Stimulated activated CD8-positive, alpha-beta memory T cell treated with anti-CD3 and anti-CD28 coated beads, Interleukin-12 subunit alpha, Interleukin-12 subunit beta, amount 100 ng/mL, for 1 hour (primary cell): ENCODE results near the gene PBX1.
"Not testable (repeated sequence)": the region's sequence is repeated elsewhere in the genome, so short reads cannot be mapped to it uniquely, and the experiment has no call there.

Experiments
- DNase-seq: peaks from one replicate; pipeline ENCODE4 v3.0.0-alpha.2; 2020; ENCODE audit warnings: low read depth

Gene PBX1

DNA sequence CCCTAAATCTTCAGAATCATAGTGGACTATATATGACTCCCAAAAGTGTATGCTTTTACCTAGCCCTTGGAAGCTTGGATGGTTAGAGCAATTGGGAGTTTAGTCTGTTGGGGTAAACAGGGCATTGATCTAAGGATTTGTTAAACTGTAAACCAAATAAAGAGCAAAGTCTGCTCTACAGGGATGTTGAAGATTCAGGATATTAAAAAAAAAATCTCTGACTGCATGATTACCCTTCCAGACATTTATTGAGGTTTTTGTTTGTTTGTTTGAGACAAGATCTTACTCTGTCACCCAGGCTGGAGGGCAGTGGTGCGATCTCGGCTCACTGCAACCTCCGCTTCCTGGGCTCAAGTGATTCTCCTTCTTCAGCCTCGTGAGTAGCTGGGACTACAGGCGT lies 31.6 kb downstream of the PBX1 start:
- no peak for DNase-seq

- no peak for DNase-seq
Measured at GRCh38 chr1:164591858-164592257, 32.9 kb downstream of the PBX1 start.

DNA sequence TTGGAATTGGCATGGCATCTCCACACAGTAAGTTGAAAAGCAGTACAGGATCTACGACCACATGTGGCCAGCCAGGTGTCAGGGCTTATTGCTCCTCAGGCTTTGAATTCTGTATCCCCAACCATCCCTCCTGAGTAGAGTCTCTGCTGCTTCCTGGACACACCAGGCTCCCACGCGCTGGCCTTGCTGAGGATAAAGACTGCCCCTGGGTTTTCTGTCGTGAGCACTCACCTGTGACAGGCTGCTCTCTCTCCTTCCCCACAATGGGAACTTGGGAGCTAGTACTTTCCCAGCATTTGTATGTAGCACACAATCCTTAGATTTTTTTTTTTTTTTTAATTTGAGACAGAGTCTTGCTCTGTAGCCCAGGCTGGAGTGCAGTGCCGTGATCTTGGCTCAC lies 33.6 kb downstream of the PBX1 start:
- DNase-seq, result no peak

GRCh38 chr1:164595212-164595611 lies 36.2 kb downstream of the PBX1 start:
- DNase-seq, result no peak

DNA sequence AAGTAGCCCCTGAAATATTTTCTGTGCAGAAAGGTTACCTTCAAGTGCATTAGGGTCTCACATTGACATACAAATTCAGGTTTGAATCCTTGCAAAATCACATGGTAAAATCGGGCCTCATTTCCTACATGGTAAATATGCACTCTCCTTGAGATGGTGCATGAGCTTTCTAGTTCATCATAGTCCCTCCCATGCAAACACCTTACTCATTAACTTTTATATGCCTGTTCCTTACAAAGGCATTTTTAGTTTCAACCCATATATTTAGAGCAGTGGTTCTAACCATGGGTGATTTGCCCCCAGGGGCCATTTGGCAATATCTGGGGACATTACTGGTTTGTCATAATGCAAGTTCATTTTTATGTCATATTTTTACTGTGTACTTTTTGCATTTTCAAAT lies 37.2 kb downstream of the PBX1 start:
- no peak for DNase-seq

DNA sequence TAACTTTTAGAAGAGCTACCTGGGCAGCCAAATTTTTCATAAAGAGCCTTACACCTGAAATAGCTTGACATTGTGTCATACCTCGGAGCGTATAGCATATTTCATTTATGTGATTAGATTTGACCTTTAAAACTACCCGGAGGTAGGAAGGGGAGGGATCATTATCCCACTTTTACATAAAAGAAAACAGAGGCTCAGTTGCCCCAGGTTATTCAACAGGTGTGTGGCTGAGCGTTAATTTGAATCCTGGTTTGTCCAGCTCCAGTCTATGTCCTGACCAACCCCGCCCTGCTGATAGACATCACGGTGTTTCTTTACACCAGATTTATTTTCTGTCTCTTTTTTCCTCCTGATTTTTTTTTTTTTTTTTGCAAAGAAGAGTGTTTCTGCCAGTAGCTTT lies 39.7 kb downstream of the PBX1 start:
- no peak for DNase-seq

- DNase-seq, result no peak
Measured at GRCh38 chr1:164599272-164599671, 40.3 kb downstream of the PBX1 start.

DNA sequence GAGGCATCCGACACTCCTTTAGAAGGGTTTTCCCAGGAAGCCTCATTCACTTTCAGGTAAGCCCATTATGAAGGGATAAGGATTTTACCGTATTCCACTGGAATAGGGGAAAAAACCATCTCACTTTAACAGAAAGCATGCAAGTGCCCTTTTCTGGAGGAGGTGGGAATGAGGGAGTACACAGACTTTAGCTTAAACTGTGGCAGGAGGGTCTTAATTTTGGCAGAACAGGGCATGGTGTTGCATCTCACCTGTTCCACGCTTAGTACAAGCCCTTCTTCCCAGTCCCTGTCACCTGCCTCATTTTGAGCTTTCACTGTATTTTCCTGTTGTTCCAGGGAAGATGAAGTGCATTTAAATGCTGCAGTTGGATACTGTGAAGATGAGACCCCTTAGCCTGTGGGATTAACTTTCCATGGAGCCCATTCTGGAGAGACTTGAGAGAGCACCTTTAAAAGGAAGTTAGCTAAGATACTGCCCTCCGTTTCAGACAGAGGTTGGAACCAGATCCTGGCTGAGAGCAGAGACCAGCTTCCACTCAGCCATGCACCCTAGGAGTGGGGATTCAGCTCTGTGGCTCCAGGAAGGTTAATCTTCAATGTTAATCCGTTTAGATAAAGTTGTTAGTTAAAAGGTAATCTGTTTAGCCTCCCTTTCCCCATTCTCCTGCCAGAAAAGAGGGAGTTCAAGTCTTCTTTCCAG lies 42.6 kb downstream of the PBX1 start:
- no peak for DNase-seq

DNA sequence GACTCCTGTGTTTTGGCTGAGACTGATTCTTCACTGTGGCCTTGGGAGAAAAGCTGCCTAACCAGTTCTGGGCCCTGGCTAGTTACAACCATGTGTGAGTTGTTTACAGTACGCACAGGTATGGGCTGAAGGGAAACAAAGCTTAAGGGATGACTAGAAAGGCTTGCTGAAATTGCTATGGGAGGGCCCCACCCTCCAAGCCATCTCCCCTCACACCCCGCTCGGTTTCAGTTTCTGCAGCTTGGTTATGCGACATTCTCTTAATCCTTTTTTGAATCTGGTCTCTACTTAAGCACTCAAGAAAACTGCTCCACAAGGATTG lies 43.1 kb downstream of the PBX1 start:
- no peak for DNase-seq

DNA sequence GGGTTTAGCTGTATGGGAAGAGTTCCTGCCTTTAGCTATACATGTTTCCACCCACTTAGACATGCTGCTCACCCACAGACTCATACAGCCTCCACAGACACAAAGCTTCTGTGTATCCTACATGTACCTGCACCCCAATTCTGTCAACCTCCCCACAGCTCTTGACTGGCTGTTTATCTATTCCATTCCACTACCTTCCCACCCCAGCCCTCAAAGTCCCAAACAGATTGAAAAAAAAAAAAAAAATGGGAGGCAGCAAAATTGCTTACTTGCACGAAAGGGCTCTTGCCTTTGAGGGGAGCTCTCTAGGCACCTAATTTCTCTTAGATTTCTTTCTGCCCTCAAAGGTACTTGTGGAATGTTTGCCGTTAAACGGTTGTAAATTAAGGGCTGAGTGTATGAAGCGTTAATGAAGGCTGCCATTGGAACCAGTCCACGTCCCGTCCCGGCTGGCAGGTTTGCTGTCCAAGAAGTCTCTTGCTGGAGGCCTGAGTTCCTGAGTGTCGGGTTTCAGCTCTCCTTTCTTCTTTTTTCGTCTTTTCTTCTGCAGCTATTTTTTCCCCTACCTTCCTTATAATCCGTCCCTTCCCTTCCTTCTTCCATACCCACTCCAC lies 43.6 kb downstream of the PBX1 start:
- no peak for DNase-seq

- DNase-seq, result not testable (repeated sequence)
Measured at GRCh38 chr1:164603805-164604204, 44.8 kb downstream of the PBX1 start.

GRCh38 chr1:164604541-164604940 lies 45.6 kb downstream of the PBX1 start:
- DNase-seq, result no peak

DNA sequence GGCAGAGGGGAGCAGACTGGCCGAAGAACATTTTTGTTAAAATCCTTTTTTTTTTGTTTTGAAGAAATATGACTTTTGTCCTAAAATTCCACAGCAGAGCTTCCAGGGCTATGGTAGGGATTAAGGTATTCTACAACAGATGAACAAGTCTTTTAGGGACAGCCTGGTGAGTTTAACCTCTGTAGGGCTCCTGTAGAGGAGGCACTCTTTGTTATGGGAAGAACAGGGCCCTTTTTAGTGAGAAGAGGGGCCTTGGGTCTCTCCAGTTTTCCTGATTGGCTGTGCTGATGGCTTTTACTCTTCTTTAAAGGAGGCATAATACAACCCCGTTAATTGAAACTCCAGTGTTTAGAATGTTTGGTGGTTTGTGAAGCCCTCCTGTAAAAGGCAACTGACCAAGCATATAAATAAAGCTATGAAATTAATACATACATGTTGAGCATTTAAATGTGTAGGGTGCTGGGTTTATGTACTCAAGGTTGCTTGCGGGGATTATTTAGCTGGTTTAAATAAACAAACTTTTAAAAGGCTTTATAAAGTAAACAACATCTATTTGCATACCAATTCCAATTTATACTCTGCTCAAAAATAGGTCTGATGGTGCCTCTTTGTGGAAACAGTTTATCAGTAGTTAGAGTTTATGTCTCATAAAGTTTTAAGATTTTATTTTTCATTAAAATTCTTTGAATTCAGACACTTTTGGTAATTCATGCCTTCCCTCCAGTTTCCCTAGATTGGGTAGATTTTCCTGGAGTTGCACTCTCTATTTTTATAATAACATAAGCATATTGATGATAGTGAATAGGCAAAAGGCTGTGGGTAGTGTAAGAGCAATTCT lies 46.5 kb downstream of the PBX1 start:
- no peak for DNase-seq

GRCh38 chr1:164607351-164607750 lies 48.4 kb downstream of the PBX1 start:
- no peak for DNase-seq

DNA sequence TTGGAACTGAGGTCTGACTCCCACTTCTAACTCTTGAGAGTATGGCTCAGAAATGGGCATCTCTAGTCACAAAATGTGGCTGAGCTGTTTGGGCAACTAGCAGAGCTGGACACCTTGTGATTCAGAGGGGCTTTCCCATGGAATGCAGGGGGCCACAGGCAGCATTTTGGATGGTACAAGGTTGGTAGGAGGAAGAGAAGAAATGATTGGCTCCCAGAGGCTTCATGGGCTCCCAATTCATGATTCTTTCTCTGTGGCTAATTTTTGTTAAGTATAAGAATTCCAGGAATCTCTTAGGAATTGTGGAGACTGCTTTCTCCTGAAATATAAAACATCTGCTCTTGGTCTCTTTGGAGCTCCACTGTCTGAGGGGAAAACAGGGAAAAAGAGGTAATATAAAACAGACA lies 49.7 kb downstream of the PBX1 start:
- DNase-seq, result no peak

- DNase-seq, result no peak
Measured at GRCh38 chr1:164609089-164609488, 50.1 kb downstream of the PBX1 start.

DNA sequence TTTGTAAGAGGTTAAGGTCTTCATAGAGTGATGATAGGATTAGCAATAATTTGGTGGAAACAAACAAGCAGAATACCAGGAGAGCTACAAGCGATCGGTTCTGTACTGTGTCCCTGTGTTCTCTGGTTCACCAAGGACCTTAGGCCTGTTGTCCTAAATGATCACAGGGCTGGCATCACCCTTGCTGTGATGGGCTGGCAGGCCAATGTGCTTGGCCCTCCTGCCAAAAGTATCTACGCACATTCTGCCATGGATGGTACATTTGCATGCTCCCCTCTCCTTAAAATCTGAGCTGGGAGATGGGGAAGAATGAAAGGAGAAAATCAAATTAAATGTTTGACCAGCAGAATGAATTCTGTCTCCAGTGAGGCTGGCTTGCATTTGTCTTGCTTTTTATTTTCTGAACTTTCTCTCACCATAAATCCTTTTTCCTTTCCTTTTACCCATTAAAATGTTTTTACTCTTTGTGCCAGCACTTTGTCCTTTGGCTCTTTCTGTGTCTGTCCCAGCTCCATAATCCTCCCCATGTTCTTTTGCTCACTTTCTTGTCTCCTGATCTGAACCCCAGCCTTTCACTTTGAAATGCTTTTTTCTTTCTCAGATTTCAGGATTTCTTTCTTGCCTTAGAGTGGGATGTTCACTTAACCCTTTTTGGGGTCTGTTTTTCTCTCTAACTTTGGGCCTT lies 51.7 kb downstream of the PBX1 start:
- DNase-seq, result no peak

GRCh38 chr1:164611754-164612642 lies 53.0 kb downstream of the PBX1 start:
- DNase-seq, result no peak

DNA sequence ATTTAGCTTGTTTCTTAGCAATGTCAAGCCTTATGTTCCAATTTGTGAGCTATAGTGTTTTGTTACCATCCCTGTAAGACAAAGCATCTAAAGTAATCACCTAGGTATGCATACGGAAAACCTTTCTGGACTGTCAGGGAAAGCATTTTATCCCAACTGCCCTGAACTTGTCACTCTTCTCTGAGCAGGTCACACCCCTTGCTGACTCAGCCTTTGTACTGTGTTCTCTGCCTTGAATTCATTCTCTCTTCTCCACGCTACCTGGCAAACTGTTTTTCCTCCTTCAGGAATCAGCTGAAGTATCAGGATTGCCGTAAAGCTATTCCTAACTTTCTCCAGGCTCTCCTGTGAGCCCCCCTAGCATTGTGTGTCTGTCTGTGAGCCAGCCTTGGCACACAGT lies 54.2 kb downstream of the PBX1 start:
- no peak for DNase-seq

DNA sequence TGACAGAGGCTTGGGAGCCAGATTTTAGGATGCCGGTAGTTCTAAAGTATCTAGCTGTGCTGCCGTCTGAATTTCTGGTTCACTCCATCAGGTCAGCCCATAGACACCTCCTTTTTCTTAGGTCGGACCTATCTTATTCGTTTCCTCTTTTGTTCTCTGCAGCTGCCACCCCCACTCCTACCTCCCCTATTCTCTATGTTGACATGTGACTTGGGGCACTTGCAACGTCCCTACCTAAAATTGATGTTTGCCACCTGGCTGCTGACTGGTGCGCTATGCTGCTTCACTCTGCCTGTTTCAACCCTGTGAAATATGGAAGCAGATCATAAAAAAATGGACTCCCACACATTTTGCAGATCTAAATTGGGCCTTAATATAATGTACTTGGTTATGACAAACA lies 55.3 kb downstream of the PBX1 start:
- no peak for DNase-seq

GRCh38 chr1:164617377-164618201 lies 58.6 kb downstream of the PBX1 start:
- DNase-seq, result no peak
